Nephron (organoid): ENCODE data around the gene CD93.

Source experiments
- H3K27ac Mint-ChIP-seq, 3 experiments: 2 replicates each; pipeline ENCODE4 v1.8.0; 2020; ENCODE audit warnings: mixed read lengths in 3 of 3, mild to moderate bottlenecking in 2 of 3, moderate library complexity in 1 of 3
- H3K27me3 Mint-ChIP-seq: 2 replicates; pipeline ENCODE4 v1.8.0; 2021; ENCODE audit warnings: low read depth, mild to moderate bottlenecking, moderate library complexity, mixed read lengths
- H3K36me3 Mint-ChIP-seq: 2 replicates; pipeline ENCODE4 v1.8.0; 2020; ENCODE audit warnings: low read depth, mixed read lengths
- H3K4me1 Mint-ChIP-seq: 2 replicates; pipeline ENCODE4 v1.8.0; 2020; ENCODE audit warnings: mixed read lengths
- H3K4me3 Mint-ChIP-seq, 3 experiments: 2 replicates each; pipeline ENCODE4 v1.8.0; 2020; ENCODE audit warnings: mild to moderate bottlenecking in 3 of 3, mixed read lengths in 3 of 3, moderate library complexity in 2 of 3
- H3K9me3 Mint-ChIP-seq: 2 replicates; pipeline ENCODE4 v1.8.0; 2020; ENCODE audit warnings: mixed read lengths
- CTCF ChIP-seq, 3 experiments: fragments of 200-600 bp; sonication (generic); IDR thresholded peaks; one replicate each; pipeline ENCODE4 v1.5.0; 2021; ENCODE audit warnings: antibody characterized with exemption in 3 of 3; ENCODE audit not compliant: unreplicated experiment in 3 of 3

Gene CD93

DNA sequence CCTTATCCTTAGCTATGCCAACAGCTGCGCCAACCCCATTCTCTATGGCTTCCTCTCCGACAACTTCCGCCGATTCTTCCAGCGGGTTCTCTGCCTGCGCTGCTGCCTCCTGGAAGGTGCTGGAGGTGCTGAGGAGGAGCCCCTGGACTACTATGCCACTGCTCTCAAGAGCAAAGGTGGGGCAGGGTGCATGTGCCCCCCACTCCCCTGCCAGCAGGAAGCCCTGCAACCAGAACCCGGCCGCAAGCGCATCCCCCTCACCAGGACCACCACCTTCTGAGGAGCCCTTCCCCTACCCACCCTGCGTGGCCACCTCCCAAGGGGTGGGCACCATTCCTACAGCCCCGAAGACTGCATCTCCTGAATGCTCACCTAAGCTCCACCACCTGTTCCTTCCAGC is 49.8 kb downstream of the CD93 start:
- H3K9me3 Mint-ChIP-seq = no peaks in the 10 kb centered on the region
- H3K4me3 Mint-ChIP-seq = peak overlapping the region in 2 of 3 experiments; percentile 21 to 47
- H3K27ac Mint-ChIP-seq = no peak overlapping the region
- H3K27me3 Mint-ChIP-seq = peaks cover 93% of the 10 kb centered on the region
- H3K36me3 Mint-ChIP-seq = no peaks in the 10 kb centered on the region
- H3K4me1 Mint-ChIP-seq = peaks cover 26% of the 10 kb centered on the region
- TF ChIP-seq CTCF (IDR thresholded peaks at IDR 0.05; ENCODE audit: unreplicated experiment in 3 of 3) = no peak

DNA sequence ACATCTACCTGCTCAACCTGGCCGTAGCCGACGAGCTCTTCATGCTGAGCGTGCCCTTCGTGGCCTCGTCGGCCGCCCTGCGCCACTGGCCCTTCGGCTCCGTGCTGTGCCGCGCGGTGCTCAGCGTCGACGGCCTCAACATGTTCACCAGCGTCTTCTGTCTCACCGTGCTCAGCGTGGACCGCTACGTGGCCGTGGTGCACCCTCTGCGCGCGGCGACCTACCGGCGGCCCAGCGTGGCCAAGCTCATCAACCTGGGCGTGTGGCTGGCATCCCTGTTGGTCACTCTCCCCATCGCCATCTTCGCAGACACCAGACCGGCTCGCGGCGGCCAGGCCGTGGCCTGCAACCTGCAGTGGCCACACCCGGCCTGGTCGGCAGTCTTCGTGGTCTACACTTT is 50.4 kb downstream of the CD93 start:
- H3K9me3 Mint-ChIP-seq = no peaks in the 10 kb centered on the region
- no peak overlapping the region for H3K27ac Mint-ChIP-seq
- peaks cover 26% of the 10 kb centered on the region for H3K4me1 Mint-ChIP-seq
- peaks cover 88% of the 10 kb centered on the region for H3K27me3 Mint-ChIP-seq
- H3K4me3 Mint-ChIP-seq = peak overlapping the region in 1 of 3 experiments; percentile 29
- H3K36me3 Mint-ChIP-seq = no peaks in the 10 kb centered on the region
- no peak for TF ChIP-seq CTCF (IDR thresholded peaks at IDR 0.05; ENCODE audit: unreplicated experiment in 3 of 3)

- Mint-ChIP-seq H3K9me3 (no peaks in the 10 kb centered on the region), H3K27ac (no peak within 1 kb of the TSS), H3K36me3 (no peaks in the 10 kb centered on the region), H3K4me1 (peaks cover 24% of the 10 kb centered on the region), H3K4me3 (peak within 1 kb of the TSS in 1 of 3 experiments; percentile 29), H3K27me3 (peaks cover 81% of the 10 kb centered on the region)
- no peak for TF ChIP-seq CTCF (IDR thresholded peaks at IDR 0.05; ENCODE audit: unreplicated experiment in 3 of 3)
Measured at GRCh38 chr20:23034721-23035671, 51.1 kb downstream of the CD93 start, which contains the start of gene SSTR4. Gene SSTR4, plus strand, starts transcription at chr20:23035312. Its CDS starts 172 bp downstream, at chr20:23035484.

GRCh38 chr20:23033918-23034317 is 52.2 kb downstream of the CD93 start:
- Mint-ChIP-seq H3K27me3 (peaks cover 70% of the 10 kb centered on the region), H3K4me3 (peak overlapping the region in 1 of 3 experiments; percentile 19), H3K9me3 (no peaks in the 10 kb centered on the region), H3K36me3 (no peaks in the 10 kb centered on the region), H3K4me1 (peaks cover 14% of the 10 kb centered on the region), H3K27ac (no peak overlapping the region)
- no peak for TF ChIP-seq CTCF (IDR thresholded peaks at IDR 0.05; ENCODE audit: unreplicated experiment in 3 of 3)

- peaks cover 12% of the 10 kb centered on the region for H3K4me1 Mint-ChIP-seq
- H3K27ac Mint-ChIP-seq = no peak overlapping the region
- no peaks in the 10 kb centered on the region for H3K9me3 Mint-ChIP-seq
- H3K4me3 Mint-ChIP-seq = no peak overlapping the region
- TF ChIP-seq CTCF (IDR thresholded peaks at IDR 0.05; ENCODE audit: unreplicated experiment in 3 of 3) = no peak
- H3K36me3 Mint-ChIP-seq = no peaks in the 10 kb centered on the region
- H3K27me3 Mint-ChIP-seq = peaks cover 60% of the 10 kb centered on the region
Measured at GRCh38 chr20:23032750-23033078, 53.4 kb downstream of the CD93 start.
